PC-9 (cell line): ENCODE results near the gene FAM169A.
"Not testable (repeated sequence)": the region's sequence is repeated elsewhere in the genome, so short reads cannot be mapped to it uniquely, and the experiment has no call there.

Experiments
- CTCF ChIP-seq: fragments of 200-600 bp; sonication (generic); conservative IDR thresholded peaks from 2 replicates; pipeline ENCODE4 v1.6.1; 2017; ENCODE audit warnings: mixed run types, antibody characterized with exemption, mild to moderate bottlenecking, moderate library complexity
- EZH2 ChIP-seq: fragments of 200-600 bp; sonication (generic); IDR thresholded peaks from 2 replicates; pipeline ENCODE4 v1.8.0; 2017; ENCODE audit warnings: antibody characterized with exemption, low read depth

- not testable (repeated sequence) for TF ChIP-seq CTCF, EZH2
These were observed 45.2 kb upstream of the FAM169A start for GRCh38 chr5:74911421-74911820.
